CD4-positive, alpha-beta T cell treated with Interleukin-4 for 1 hour (primary cell): ENCODE measurements around the gene SRRD.
"Not testable (repeated sequence)": the region's sequence is repeated elsewhere in the genome, so short reads cannot be mapped to it uniquely, and the experiment has no call there.

Experiments used
- DNase-seq, 2 donors: peaks; one replicate each; pipeline ENCODE4 v3.0.0-alpha.2; 2020 to 2022

SRRD gene, protein sequence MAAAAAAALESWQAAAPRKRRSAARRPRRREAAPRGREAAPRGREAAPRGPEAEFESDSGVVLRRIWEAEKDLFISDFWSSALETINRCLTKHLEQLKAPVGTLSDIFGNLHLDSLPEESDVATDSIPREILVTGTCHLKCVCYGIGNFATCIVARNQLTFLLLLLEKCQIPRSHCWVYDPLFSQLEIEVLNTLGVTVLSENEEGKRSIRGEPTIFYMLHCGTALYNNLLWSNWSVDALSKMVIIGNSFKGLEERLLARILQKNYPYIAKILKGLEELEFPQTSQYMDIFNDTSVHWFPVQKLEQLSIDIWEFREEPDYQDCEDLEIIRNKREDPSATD

DNA sequence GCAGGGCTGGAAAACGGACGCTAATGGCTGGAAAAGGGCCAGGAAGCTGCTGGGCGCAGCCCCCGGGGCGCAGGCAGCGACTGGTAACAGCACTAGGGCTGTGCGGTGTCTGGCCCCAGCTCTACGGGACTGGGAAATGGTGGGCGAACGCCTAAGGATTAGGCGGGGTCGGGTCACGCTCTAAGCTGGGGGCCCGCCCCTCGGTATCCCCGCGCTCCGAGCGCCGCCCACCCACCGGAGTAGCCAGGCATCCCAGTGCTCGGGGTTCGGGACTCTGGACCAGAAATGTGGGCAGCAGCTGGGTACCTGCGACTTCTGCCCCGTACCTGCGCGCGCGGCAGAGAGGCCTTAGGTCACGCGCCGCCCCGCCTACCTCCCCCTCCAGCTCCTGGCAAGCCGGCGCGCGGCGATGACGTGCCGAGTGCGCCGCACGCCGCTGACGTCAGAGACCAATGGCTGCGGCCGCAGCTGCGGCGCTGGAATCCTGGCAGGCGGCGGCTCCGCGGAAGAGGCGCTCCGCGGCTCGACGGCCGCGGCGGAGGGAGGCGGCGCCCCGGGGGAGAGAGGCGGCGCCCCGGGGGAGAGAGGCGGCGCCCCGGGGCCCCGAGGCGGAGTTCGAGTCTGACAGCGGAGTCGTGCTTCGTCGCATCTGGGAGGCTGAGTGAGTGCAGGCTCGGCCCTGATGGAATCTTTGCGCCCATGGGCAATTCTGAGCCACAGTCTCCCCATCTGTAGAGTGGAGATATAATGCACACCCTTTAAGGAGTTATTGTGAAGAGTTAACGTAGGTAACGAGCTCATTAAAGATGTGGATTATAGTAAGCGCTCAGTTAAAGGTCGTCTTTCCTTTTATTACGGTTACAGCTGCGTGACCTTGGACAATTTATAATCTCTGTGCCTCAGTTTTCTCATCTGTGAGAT is at the start of gene SRRD, which contains the start of gene HPS4:
SRRD (plus strand) TSS at position 439 of the 921 bp plus-strand sequence; CDS start at position 453, 14 bp downstream.
HPS4 (minus strand) TSS at position 345 of the 921 bp plus-strand sequence. CDS start 2,021 bp downstream, outside the sequence.
- DNase-seq = peak; percentile 93 to 94

- DNase-seq = no peak
Observed at GRCh38 chr22:26435327-26436093, 48.2 kb upstream of the SRRD start.

GRCh38 chr22:26436903-26437515 is 46.7 kb upstream of the SRRD start:
- DNase-seq = peak in 1 of 2 donors; percentile 1

DNA sequence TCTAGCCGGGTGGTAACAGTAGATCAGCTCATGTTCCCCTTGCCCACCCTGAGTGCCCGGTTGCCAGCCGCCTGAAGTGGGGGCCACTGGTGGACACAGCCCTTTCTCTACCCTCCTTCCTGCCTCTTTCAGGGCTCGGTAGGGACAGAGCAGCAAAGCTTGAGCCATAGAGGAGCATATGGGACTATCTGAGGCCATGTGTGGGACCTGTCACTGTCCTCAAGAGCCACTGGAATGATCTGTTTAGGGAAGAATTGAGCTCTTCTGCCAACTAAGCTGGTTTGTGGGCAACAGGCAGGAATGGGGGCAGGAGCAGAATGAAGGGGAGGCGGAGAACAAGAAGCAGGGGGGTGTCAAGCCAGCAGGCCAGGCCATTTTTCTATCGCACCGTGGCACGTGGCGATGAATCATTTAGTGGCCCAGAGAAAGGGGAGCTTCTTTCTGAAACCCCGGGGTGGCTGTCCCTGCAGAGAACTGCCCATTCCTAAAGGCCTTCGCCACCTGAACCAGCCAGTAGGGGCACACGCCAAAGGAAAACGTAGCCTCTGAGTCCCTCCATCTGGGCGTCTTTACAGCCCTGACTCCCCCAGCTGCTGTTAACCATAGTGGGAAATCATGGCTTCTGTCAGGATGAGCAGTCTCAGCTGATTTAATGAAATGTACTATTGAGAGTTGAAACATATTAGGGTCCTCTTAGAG is 45.8 kb upstream of the SRRD start:
- peak in 1 of 2 donors; percentile 3 for DNase-seq

DNA sequence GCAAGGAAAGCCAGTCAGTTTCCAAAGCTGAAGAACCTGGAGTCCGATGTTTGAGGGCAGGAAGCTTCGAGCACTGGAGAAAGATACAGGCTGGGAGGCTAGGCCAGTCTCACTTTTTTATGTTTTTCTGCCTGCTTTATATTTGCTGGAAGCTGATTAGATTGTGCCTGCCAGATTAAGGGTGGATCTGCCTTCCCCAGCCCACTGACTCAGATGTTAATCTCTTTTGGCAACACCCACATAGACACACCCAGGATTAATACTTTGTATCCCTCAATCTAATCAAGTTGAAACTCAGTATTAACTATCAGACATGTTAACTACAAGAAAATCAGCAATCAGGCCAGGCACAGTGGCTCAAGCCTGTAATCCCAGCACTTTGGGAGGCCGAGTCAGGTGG is 44.9 kb upstream of the SRRD start:
- not testable (repeated sequence) for DNase-seq

DNA sequence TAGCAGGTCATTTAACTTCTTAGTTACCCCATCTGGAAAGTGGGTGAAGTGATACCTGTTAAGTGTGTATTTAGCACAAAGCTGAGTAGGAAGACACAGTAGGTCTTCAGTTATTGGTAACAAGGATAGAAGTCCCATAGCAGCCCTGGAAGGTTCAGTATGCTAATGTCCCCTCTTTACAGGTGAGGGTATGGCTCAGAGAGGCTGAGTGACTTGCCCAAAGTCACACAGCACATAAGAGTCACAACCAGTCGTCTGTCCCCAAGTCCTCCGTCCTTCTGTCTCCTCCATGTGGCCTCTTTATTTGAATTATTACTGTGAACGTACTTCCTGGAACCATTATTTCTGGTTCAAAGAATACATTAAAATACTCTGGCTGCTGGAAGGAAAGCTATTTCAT is 44.1 kb upstream of the SRRD start:
- no peak for DNase-seq

DNA sequence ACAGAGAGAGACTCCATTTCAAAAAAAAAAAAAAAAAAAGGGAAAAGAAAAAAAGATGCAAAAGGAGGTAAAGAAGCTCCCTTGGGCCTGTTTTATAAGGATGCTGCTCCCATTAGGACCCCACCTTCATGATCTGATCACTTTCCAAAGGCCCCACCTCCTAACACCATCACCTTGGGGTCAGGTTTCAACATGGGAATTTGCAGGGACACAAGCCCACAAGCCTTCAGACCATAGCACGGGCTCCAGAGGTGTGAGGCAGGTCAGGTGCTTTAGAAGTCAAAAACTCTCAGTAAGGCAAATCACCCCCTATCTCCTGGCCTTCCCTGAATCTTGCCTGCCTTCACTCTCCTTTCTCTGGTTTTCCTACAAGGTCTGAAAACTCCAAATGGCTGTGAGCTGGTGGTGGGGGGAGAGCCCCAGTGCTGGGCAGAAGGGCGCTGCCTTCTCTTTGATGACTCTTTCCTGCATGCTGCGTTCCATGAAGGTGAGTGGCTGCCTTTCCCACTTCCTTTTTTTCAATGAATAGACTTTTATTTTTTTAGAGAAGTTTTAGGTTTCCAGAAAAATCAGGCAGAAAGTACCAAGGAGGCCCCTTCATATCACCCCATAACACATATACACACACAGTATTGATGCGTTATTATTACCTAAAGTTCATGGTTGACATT is 41.5 kb upstream of the SRRD start:
- DNase-seq = peak in 1 of 2 donors; percentile 6

DNA sequence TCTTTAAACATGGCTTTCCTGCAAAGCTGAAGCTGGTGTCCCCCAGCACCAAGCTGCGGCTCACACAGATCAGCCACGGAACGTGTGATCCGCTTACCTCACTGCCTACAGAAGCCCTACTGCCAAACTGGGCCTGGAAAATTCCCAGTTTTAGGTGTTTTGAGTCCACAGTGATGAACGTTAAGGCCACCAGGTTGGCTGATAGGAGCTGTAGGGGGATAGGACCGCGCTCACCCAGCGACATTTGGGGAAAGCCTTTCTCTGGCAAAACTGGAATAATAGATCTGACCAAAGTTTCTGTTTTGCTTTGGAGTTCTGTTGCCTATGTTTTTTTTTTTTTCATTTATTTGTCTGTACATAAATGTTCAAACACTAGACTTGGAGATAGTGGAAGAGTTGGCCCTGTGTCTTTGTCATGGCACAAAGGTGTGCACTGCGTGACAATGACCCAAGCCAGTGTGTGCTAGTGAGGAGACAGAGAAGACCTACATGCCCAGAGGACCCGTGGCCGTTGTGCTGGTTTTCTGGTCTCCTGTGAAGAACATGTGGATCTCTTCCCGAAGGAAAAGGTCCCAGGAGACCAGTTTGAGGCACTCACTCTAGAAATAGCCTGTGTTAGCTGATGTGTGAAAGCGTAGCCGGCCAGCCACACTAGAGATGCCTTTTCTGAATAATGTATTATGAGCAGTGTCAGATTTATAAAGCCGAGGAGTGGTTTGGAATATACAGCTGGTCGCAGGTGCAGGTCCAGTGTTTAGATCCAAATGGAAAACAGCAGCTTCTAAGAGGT is 39.6 kb upstream of the SRRD start:
- DNase-seq = peak in 1 of 2 donors; percentile 5

GRCh38 chr22:26444777-26445176 is 38.9 kb upstream of the SRRD start:
- no peak for DNase-seq

- peak in 1 of 2 donors; percentile 7 for DNase-seq
Observed at GRCh38 chr22:26445577-26446275, 38.0 kb upstream of the SRRD start.

DNA sequence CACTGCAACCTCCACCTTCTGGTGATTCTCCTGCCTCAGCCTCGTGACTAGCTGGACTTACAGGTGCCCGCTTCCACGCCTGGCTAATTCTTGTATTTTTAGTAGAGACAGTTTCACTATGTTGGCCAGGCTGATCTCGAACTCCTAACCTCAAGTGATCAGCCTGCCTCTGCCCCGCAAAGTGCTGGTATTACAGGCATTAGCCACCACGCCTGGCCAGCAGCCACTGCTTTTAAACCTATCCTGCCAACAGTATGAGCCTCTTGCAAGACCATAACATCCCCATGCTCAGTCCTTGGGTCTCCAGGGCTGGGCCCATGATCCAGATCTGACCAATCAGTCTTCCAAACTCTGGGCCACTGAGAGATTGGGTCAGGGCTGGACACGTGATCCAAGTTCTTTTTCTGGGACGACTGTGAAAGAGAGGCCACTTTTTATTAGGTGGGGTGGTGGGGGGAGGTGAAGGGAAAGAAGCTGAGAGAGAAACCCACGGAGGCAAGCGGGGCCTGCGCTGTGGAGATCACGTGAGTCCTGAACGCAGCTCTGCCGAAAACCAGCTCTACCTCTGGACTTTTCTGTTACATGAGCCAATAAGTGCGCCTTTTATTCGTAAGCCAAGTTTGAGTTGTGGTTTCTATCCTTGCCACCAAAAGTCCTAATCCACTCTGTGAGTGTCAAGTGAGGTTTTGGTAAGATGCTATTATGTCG is 36.7 kb upstream of the SRRD start:
- DNase-seq = no peak

DNA sequence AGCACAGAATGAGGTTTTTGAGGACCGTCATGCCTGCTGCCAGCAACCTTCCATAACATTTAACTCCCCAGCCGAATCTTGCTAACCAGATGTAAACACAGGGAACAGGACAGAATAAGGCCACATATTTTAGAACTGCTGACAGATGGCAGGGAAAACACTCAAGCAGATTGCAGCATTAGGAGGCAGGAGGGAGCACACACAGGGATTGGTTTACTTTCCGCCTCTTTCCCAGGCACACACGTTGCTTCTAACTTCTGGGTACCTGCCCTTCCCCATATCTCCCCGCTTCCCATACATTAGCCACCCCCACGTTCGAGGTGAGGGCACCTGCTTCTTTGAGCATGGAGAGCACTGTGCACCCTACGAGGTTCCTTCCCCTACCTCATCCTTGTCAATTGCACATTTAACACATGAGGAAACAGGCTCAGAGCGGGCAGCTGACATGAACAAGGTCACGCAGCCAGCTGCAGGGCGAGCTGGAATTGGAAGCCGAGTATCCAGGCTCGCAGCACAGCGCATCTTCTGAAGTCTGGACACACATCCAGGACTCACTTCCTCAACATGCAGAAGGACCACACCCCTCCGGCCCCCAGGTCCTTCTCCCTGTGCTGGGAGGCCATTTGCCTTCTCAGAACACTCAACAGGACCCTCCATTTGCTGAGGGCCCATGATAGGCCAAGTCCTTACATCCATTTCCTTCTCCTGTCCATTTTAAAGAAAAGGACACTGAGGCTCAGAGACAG is 35.9 kb upstream of the SRRD start:
- no peak for DNase-seq

GRCh38 chr22:26448334-26448733 is 35.3 kb upstream of the SRRD start:
- no peak for DNase-seq

- no peak for DNase-seq
Observed at GRCh38 chr22:26448941-26449340, 34.7 kb upstream of the SRRD start.

- no peak for DNase-seq
Observed at GRCh38 chr22:26450453-26451185, 33.1 kb upstream of the SRRD start.

- DNase-seq = no peak
Observed at GRCh38 chr22:26452236-26453016, 31.3 kb upstream of the SRRD start.

- no peak for DNase-seq
Observed at GRCh38 chr22:26453216-26453615, 30.5 kb upstream of the SRRD start.
